ENCODE measurements around the gene GARNL3.

The GARNL3 gene

DNA sequence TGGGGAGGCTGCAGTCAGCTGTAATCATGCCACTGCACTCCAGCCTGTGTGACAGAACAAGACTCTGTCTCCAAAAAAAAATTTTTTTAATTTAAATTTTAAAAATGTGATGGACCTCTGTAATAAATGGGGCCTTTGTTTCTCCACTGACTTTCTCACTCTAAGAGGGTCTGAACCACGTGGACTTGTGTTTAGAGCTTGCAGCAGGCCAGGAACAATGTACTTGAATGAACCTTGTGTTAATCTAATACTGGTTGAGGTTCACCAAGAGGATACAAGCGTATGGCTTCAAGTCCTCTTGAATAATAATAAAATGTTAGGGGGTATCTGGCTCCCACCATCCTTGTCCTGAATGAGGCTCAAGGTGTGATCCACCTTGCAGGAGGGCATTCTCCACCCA is 118.0 kb downstream of the GARNL3 start:
- TF ChIP-seq, protein P1, sequence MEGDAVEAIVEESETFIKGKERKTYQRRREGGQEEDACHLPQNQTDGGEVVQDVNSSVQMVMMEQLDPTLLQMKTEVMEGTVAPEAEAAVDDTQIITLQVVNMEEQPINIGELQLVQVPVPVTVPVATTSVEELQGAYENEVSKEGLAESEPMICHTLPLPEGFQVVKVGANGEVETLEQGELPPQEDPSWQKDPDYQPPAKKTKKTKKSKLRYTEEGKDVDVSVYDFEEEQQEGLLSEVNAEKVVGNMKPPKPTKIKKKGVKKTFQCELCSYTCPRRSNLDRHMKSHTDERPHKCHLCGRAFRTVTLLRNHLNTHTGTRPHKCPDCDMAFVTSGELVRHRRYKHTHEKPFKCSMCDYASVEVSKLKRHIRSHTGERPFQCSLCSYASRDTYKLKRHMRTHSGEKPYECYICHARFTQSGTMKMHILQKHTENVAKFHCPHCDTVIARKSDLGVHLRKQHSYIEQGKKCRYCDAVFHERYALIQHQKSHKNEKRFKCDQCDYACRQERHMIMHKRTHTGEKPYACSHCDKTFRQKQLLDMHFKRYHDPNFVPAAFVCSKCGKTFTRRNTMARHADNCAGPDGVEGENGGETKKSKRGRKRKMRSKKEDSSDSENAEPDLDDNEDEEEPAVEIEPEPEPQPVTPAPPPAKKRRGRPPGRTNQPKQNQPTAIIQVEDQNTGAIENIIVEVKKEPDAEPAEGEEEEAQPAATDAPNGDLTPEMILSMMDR (IDR thresholded peaks at IDR 0.05; ENCODE audit: low read depth, low read length): no peak
- Histone ChIP-seq H3K36me3 (no peaks in the 10 kb centered on the region), H3K27me3 (no peaks in the 10 kb centered on the region), H3K9me3 (no peaks in the 10 kb centered on the region), H3K4me1 (peaks cover 5% of the 10 kb centered on the region; the same call in 1 of the 2 replicates), H3K4me3 (ENCODE audit: low read depth, low read length) (no peak overlapping the region)
- no peak for DNase-seq

DNA sequence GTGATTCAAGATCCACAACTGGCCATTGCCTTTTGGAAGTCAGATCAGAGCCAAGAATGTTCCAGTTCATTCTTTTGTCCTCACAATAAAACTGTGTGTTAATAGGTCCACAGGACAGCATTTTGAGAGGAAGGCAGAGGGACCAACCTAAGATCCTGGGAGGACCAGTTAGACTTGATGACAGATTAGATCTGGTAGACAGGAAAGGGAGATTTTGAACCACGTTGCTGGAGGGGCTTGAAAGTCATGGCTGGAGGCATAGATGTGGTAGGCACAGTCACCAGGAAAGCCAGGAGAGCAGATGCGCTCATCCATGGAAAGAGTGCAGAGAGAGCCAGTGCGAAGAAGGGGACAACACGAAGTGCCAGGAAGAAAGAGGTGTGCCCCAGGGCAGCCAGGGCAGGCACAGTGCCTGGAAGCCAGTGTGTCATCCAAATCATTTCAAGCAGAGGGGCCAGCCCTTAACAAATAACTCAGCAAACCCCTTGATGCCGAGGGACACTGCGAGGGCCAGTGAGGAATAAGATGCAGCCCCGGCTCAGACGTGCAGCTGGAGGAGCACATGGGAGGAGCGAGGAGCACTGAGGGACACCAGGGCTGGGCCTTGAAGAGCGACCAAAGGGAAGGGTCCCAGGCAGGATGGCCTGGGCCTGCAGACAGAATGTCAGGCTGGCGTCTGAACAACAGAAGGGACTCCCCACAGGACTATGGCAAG is 119.6 kb downstream of the GARNL3 start:
- H3K27me3 ChIP-seq: no peaks in the 10 kb centered on the region
- peaks cover 5% of the 10 kb centered on the region for H3K4me1 ChIP-seq
- no peaks in the 10 kb centered on the region for H3K36me3 ChIP-seq
- TF ChIP-seq, protein P1 (IDR thresholded peaks at IDR 0.05; ENCODE audit: low read depth, low read length): no peak
- DNase-seq: no peak
- H3K4me3 ChIP-seq (ENCODE audit: low read depth, low read length): no peak overlapping the region
- H3K9me3 ChIP-seq: no peaks in the 10 kb centered on the region

- H3K4me1 ChIP-seq: peaks cover 5% of the 10 kb centered on the region
- H3K4me3 ChIP-seq (ENCODE audit: low read depth, low read length): no peak overlapping the region
- H3K9me3 ChIP-seq: no peaks in the 10 kb centered on the region
- H3K27me3 ChIP-seq: no peaks in the 10 kb centered on the region
- DNase-seq: no peak
- H3K36me3 ChIP-seq: no peaks in the 10 kb centered on the region
- TF ChIP-seq, protein P1 (IDR thresholded peaks at IDR 0.05; ENCODE audit: low read depth, low read length): 0 out of 2 replicates have a peak, but pooled peaks have one; percentile 13
Observed at GRCh38 chr9:127384901-127385300, 120.3 kb downstream of the GARNL3 start.

DNA sequence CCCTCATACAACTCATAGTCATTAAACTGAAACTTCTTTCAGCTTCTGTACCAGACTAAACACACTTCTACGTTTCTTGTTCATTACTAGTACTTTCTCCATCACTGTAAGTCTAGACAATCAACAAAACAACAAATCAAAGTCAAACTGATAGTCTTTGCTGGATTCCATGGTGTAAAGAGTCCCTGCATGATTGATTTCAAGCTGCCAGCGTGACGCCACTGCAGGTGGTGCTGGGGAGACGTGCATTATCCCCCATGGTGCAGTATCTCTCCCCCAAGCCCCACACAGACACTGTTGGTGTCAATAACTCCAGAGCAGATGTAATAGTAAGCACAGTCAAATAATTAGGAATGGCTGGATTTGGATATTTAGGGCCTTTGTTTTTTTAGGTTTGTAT is 121.7 kb downstream of the GARNL3 start:
- no peaks in the 10 kb centered on the region for H3K27me3 ChIP-seq
- no peak for DNase-seq
- no peaks in the 10 kb centered on the region for H3K9me3 ChIP-seq
- TF ChIP-seq, protein P1 (IDR thresholded peaks at IDR 0.05; ENCODE audit: low read depth, low read length): no peak
- no peak overlapping the region for H3K4me3 ChIP-seq (ENCODE audit: low read depth, low read length)
- H3K36me3 ChIP-seq: no peaks in the 10 kb centered on the region
- peaks cover 5% of the 10 kb centered on the region for H3K4me1 ChIP-seq

DNA sequence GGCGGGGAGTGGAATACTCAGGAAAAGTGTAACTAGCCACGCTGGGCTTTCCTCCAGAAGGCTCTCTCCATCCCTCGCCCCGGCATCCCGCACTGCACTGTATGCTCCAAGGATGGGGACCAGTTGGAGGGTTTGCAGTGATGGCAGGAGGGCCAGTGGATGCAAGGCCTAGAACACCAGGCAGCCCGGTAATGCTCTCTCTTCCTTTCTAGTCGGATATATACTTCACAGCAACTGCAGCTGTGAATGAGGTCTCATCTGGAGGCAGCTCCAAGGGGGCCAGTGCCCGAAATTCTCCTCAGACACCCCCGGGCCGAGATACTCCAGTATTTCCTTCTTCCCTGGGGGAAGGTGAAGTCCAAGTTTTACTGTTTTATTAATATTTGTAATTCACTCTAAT is 122.4 kb downstream of the GARNL3 start:
- TF ChIP-seq, protein P1 (IDR thresholded peaks at IDR 0.05; ENCODE audit: low read depth, low read length): no peak

DNA sequence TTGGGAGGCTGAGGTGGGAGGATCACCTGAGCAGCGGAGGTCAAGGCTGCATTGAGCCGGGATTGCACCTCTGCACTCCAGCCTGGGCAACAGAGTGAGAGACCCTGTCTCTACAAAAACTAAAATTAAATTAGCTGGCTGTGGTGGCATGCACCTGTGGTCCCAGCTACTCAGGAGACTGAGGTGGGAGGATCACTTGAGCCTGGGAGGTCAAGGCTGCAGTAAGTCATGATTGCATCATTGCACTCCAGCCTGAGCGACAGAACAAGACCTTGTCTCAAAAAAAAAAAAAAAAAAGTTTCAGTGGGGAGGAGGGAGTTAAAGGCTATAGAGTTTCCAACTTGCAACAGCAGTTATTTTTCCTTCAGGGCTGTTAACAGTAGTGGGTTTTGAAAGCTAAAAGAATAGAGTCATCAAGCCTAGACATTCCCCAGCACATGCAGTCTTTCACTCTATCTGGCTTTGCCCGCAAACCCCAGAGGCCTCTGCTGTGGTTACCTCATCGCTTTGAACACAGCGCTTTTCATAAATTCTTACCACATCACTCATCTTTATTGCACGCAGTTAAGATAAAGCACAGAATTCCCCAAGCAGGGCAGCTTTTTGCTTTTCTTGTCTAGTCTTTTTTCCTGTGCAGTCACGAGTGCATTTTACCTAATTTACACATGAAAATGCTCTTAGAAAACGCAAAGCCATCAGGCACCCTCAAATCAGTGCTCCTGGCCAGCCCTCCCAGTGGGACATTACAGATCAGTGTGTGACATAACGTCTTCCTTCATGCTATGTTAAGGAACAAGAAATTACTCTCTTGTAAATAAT is 123.7 kb downstream of the GARNL3 start:
- no peaks in the 10 kb centered on the region for H3K9me3 ChIP-seq
- H3K27me3 ChIP-seq: no peaks in the 10 kb centered on the region
- no peak for DNase-seq
- TF ChIP-seq, protein P1 (IDR thresholded peaks at IDR 0.05; ENCODE audit: low read depth, low read length): no peak
- H3K4me3 ChIP-seq (ENCODE audit: low read depth, low read length): no peak overlapping the region
- H3K4me1 ChIP-seq: peaks cover 5% of the 10 kb centered on the region
- H3K36me3 ChIP-seq: no peaks in the 10 kb centered on the region

More for the DNA sequence above, 122.4 kb downstream of the GARNL3 start:
- Histone ChIP-seq H3K9me3 (no peaks in the 10 kb centered on the region), H3K4me1 (peaks cover 5% of the 10 kb centered on the region), H3K27me3 (no peaks in the 10 kb centered on the region), H3K36me3 (no peaks in the 10 kb centered on the region), H3K4me3 (ENCODE audit: low read depth, low read length) (no peak overlapping the region)
- DNase-seq: no peak

All from BE2C (cell line).